ENCODE measurements around the gene EGR1. TPM values are rescaled to one million over a fixed set of nuclear protein-coding genes. Genes with fewer than 3 reads are reported as not detected.

Gene EGR1
- polyA plus RNA-seq, 1 donor (not counting 4 experiments of a cell fraction or from before 2014, with no cell fraction given) = 5.6 TPM

DNA sequence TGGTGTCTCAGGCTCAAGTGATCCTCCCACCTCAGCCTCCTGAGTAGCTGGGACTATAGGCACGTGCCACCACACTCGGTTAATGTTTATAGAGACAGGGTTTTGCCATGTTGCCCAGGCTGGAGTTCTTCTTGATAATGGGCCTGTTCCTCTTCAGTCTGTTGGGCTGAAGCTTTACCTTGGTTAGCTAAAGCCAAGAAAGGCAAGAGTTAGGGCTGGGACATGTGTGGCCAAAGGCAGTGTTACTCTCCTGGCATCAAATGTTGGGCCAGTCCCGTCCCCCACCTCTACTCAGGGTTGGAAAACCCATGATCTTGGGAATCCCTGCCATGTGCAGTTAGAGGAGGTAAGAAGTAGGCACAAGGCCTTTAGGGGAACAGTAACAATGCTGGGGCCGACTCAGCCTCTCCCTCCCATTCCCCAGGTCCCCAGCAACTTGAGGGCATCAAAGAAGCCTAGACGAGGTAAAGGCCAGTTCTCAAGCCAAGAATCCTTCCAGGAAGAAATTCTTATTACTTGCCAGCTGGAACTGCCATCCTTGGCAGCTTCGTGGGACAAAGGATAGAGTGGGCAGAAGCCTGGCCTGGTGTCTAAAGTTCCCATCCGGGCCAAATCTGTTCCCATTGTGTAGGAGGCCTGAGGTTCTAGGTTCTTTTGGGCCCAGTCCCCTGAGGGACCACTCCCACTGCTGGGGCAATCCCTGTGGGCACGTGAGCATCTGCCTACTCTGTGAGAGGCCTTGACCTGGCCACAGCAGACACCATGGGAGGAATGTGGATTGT lies 4.5 kb downstream of the EGR1 start:
- H4K20me1 ChIP-seq (ENCODE audit: control insufficient read depth, extremely low read depth, insufficient read depth, low read length) = peaks cover 16% of the 10 kb centered on the region
- dilution Hi-C loops (cut with MboI; ENCODE audit: extremely low pct_ligation_motif_present, low sequenced_read_pairs) = no loop called here
- no peak overlapping the region for H3K4me3 ChIP-seq (ENCODE audit: control insufficient read depth in 2 of 3, extremely low read depth in 1 of 3, insufficient read depth in 2 of 3, low read depth in 1 of 3, low read length in 3 of 3)
- no peak overlapping the region for H3K4me2 ChIP-seq (ENCODE audit: control insufficient read depth, extremely low read depth, insufficient read depth, low read depth, low read length)
- H3K27me3 ChIP-seq (ENCODE audit: control insufficient read depth, extremely low read depth, insufficient read depth, low read length) = no peaks in the 10 kb centered on the region
- TF ChIP-seq, protein P1, sequence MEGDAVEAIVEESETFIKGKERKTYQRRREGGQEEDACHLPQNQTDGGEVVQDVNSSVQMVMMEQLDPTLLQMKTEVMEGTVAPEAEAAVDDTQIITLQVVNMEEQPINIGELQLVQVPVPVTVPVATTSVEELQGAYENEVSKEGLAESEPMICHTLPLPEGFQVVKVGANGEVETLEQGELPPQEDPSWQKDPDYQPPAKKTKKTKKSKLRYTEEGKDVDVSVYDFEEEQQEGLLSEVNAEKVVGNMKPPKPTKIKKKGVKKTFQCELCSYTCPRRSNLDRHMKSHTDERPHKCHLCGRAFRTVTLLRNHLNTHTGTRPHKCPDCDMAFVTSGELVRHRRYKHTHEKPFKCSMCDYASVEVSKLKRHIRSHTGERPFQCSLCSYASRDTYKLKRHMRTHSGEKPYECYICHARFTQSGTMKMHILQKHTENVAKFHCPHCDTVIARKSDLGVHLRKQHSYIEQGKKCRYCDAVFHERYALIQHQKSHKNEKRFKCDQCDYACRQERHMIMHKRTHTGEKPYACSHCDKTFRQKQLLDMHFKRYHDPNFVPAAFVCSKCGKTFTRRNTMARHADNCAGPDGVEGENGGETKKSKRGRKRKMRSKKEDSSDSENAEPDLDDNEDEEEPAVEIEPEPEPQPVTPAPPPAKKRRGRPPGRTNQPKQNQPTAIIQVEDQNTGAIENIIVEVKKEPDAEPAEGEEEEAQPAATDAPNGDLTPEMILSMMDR (optimal IDR thresholded peaks at IDR 0.05 in 1 of 3, IDR thresholded peaks at IDR 0.05 in 1 of 3, conservative IDR thresholded peaks at IDR 0.05 in 1 of 3; ENCODE audit: extremely low read depth in 1 of 3, insufficient read depth in 2 of 3, low read length in 3 of 3) = no peak
- TF ChIP-seq EZH2 (IDR thresholded peaks at IDR 0.05; ENCODE audit: low read length) = no peak
- FAIRE-seq (no peak), DNase-seq (ENCODE audit: low read depth, low spot score) (no peak)
- H3K9me3 ChIP-seq (ENCODE audit: control insufficient read depth, low read depth, low read length) = no peaks in the 10 kb centered on the region
- peaks cover 21% of the 10 kb centered on the region for H3K4me1 ChIP-seq (ENCODE audit: control insufficient read depth, extremely low read depth, insufficient read depth, low read length)
- H3K27ac ChIP-seq (ENCODE audit: control insufficient read depth, insufficient read depth, low read length) = no peak overlapping the region
- H2AFZ ChIP-seq (ENCODE audit: control insufficient read depth, low read length) = no peak overlapping the region
- H3K36me3 ChIP-seq (ENCODE audit: control insufficient read depth in 2 of 2, extremely low read depth in 1 of 2, insufficient read depth in 2 of 2, low read length in 2 of 2) = peaks cover 11 to 20% of the 10 kb centered on the region in 2 experiments
- H3K9me1 ChIP-seq (ENCODE audit: control insufficient read depth, extremely low read depth, insufficient read depth, low read length) = no peaks in the 10 kb centered on the region
- H3K79me2 ChIP-seq (ENCODE audit: control insufficient read depth, insufficient read depth, low read length) = peaks cover 12% of the 10 kb centered on the region
- H3K9ac ChIP-seq (ENCODE audit: control insufficient read depth, extremely low read depth, insufficient read depth, low read length) = no peak overlapping the region

- H3K4me3 ChIP-seq (ENCODE audit: control insufficient read depth in 2 of 3, extremely low read depth in 1 of 3, insufficient read depth in 2 of 3, low read depth in 1 of 3, low read length in 3 of 3) = no peak overlapping the region
- dilution Hi-C loops (cut with MboI; ENCODE audit: extremely low pct_ligation_motif_present, low sequenced_read_pairs) = no loop called here
- FAIRE-seq (no peak), DNase-seq (ENCODE audit: low read depth, low spot score) (no peak)
- peaks cover 12% of the 10 kb centered on the region for H3K79me2 ChIP-seq (ENCODE audit: control insufficient read depth, insufficient read depth, low read length)
- peaks cover 11 to 20% of the 10 kb centered on the region in 2 experiments for H3K36me3 ChIP-seq (ENCODE audit: control insufficient read depth in 2 of 2, extremely low read depth in 1 of 2, insufficient read depth in 2 of 2, low read length in 2 of 2)
- no peaks in the 10 kb centered on the region for H3K9me1 ChIP-seq (ENCODE audit: control insufficient read depth, extremely low read depth, insufficient read depth, low read length)
- H2AFZ ChIP-seq (ENCODE audit: control insufficient read depth, low read length) = no peak overlapping the region
- H3K9ac ChIP-seq (ENCODE audit: control insufficient read depth, extremely low read depth, insufficient read depth, low read length) = no peak overlapping the region
- peaks cover 16% of the 10 kb centered on the region for H4K20me1 ChIP-seq (ENCODE audit: control insufficient read depth, extremely low read depth, insufficient read depth, low read length)
- no peak for TF ChIP-seq EZH2 (IDR thresholded peaks at IDR 0.05; ENCODE audit: low read length)
- TF ChIP-seq, protein P1 (optimal IDR thresholded peaks at IDR 0.05 in 1 of 3, IDR thresholded peaks at IDR 0.05 in 1 of 3, conservative IDR thresholded peaks at IDR 0.05 in 1 of 3; ENCODE audit: extremely low read depth in 1 of 3, insufficient read depth in 2 of 3, low read length in 3 of 3) = no peak
- H3K4me1 ChIP-seq (ENCODE audit: control insufficient read depth, extremely low read depth, insufficient read depth, low read length) = peaks cover 21% of the 10 kb centered on the region
- no peak overlapping the region for H3K27ac ChIP-seq (ENCODE audit: control insufficient read depth, insufficient read depth, low read length)
- H3K9me3 ChIP-seq (ENCODE audit: control insufficient read depth, low read depth, low read length) = no peaks in the 10 kb centered on the region
- no peak overlapping the region for H3K4me2 ChIP-seq (ENCODE audit: control insufficient read depth, extremely low read depth, insufficient read depth, low read depth, low read length)
- no peaks in the 10 kb centered on the region for H3K27me3 ChIP-seq (ENCODE audit: control insufficient read depth, extremely low read depth, insufficient read depth, low read length)
These were observed 5.2 kb downstream of the EGR1 start for GRCh38 chr5:138470322-138471051.
